Measurements from ENCODE around the gene TNRC18. TPM values are rescaled to one million over a fixed set of nuclear protein-coding genes. Genes with fewer than 3 reads are reported as not detected.
"Not testable (repeated sequence)": the region's sequence is repeated elsewhere in the genome, so short reads cannot be mapped to it uniquely, and the experiment has no call there.

TNRC18 gene
- total and polyA plus RNA-seq, 4 donors, result 2.3 to 37.1 (median 20.4) TPM

- DNase-seq (ENCODE audit: low spot score), result no peak
- Histone ChIP-seq H3K36me3 (ENCODE audit: control insufficient read depth in 4 of 4, insufficient read depth in 3 of 4, low read depth in 1 of 4, low read length in 3 of 4) (no peaks in the 10 kb centered on the region), H3K4me1 (ENCODE audit: control insufficient read depth in 4 of 4, insufficient read depth in 4 of 4, low read length in 3 of 4) (no peaks in the 10 kb centered on the region), H3K9ac (ENCODE audit: low read depth in 1 of 2, low read length in 2 of 2) (no peak overlapping the region), H3K4me3 (ENCODE audit: low read depth in 1 of 3, low read length in 3 of 3) (no peak overlapping the region), H3K27ac (ENCODE audit: low read depth in 1 of 2, low read length in 2 of 2) (no peak overlapping the region), H3K27me3 (ENCODE audit: control insufficient read depth in 4 of 4, insufficient read depth in 4 of 4, low read length in 3 of 4) (no peaks in the 10 kb centered on the region), H3K9me3 (ENCODE audit: control insufficient read depth in 4 of 4, low read length in 3 of 4) (no peaks in the 10 kb centered on the region)
- WGBS, result 76% methylated on average over 20 of the region's 20 CpGs
- TF ChIP-seq MAX (IDR thresholded peaks at IDR 0.05) (no peak), SP1 (IDR thresholded peaks at IDR 0.05) (no peak), RAD21 (IDR thresholded peaks at IDR 0.05) (no peak), HNF4G (IDR thresholded peaks at IDR 0.05) (no peak), FOXA1 (IDR thresholded peaks at IDR 0.05) (no peak), HNF4A (conservative IDR thresholded peaks at IDR 0.05) (no peak), FOXA2 (IDR thresholded peaks at IDR 0.05) (no peak), RXRA (IDR thresholded peaks at IDR 0.05) (no peak), GABPA (IDR thresholded peaks at IDR 0.05 in 1 of 2, conservative IDR thresholded peaks at IDR 0.05 in 1 of 2) (no peak), NR2F2 (IDR thresholded peaks at IDR 0.05) (no peak), EGR1 (IDR thresholded peaks at IDR 0.05; ENCODE audit: low read depth in 2 of 2) (no peak)
- TF ChIP-seq, protein P1, sequence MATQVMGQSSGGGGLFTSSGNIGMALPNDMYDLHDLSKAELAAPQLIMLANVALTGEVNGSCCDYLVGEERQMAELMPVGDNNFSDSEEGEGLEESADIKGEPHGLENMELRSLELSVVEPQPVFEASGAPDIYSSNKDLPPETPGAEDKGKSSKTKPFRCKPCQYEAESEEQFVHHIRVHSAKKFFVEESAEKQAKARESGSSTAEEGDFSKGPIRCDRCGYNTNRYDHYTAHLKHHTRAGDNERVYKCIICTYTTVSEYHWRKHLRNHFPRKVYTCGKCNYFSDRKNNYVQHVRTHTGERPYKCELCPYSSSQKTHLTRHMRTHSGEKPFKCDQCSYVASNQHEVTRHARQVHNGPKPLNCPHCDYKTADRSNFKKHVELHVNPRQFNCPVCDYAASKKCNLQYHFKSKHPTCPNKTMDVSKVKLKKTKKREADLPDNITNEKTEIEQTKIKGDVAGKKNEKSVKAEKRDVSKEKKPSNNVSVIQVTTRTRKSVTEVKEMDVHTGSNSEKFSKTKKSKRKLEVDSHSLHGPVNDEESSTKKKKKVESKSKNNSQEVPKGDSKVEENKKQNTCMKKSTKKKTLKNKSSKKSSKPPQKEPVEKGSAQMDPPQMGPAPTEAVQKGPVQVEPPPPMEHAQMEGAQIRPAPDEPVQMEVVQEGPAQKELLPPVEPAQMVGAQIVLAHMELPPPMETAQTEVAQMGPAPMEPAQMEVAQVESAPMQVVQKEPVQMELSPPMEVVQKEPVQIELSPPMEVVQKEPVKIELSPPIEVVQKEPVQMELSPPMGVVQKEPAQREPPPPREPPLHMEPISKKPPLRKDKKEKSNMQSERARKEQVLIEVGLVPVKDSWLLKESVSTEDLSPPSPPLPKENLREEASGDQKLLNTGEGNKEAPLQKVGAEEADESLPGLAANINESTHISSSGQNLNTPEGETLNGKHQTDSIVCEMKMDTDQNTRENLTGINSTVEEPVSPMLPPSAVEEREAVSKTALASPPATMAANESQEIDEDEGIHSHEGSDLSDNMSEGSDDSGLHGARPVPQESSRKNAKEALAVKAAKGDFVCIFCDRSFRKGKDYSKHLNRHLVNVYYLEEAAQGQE (IDR thresholded peaks at IDR 0.05), result no peak
- TF ChIP-seq, protein P2, sequence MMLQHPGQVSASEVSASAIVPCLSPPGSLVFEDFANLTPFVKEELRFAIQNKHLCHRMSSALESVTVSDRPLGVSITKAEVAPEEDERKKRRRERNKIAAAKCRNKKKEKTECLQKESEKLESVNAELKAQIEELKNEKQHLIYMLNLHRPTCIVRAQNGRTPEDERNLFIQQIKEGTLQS (IDR thresholded peaks at IDR 0.05), result no peak
- TF ChIP-seq, protein P3, sequence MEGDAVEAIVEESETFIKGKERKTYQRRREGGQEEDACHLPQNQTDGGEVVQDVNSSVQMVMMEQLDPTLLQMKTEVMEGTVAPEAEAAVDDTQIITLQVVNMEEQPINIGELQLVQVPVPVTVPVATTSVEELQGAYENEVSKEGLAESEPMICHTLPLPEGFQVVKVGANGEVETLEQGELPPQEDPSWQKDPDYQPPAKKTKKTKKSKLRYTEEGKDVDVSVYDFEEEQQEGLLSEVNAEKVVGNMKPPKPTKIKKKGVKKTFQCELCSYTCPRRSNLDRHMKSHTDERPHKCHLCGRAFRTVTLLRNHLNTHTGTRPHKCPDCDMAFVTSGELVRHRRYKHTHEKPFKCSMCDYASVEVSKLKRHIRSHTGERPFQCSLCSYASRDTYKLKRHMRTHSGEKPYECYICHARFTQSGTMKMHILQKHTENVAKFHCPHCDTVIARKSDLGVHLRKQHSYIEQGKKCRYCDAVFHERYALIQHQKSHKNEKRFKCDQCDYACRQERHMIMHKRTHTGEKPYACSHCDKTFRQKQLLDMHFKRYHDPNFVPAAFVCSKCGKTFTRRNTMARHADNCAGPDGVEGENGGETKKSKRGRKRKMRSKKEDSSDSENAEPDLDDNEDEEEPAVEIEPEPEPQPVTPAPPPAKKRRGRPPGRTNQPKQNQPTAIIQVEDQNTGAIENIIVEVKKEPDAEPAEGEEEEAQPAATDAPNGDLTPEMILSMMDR (IDR thresholded peaks at IDR 0.05; ENCODE audit: low read depth, low read length, missing input control), result no peak
These were observed 157.2 kb downstream of the TNRC18 start for GRCh38 chr7:5266191-5267028.

GRCh38 chr7:5265320-5266190, 158.1 kb downstream of the TNRC18 start:
- WGBS, result 71% methylated on average over 19 of the region's 19 CpGs
- Histone ChIP-seq H3K36me3 (ENCODE audit: control insufficient read depth in 4 of 4, insufficient read depth in 3 of 4, low read depth in 1 of 4, low read length in 3 of 4) (no peaks in the 10 kb centered on the region), H3K4me1 (ENCODE audit: control insufficient read depth in 4 of 4, insufficient read depth in 4 of 4, low read length in 3 of 4) (no peaks in the 10 kb centered on the region)

DNA sequence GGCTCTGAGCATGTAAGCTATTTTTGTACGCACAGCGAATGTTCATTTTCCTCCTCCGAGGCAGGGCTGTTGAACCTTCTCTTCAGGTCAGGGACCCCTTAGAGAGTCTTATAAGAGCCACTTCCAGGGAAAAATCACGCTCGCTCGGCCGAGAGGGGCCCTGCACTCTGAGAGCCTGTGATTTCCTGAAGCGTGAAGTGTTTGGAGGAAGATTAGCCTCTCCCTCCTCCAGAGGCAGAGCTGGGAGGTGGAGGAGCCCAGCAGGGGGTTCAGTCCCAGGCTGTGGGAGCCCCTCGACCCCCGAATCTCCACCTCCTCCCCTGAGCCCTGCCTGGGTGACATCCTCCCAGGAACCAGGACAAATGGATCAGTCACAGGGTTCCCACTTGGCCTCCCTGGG, 160.6 kb downstream of the TNRC18 start:
- H3K27me3 ChIP-seq (ENCODE audit: control insufficient read depth in 4 of 4, insufficient read depth in 4 of 4, low read length in 3 of 4); DNase-seq (ENCODE audit: low spot score); H3K36me3 ChIP-seq (ENCODE audit: control insufficient read depth in 4 of 4, insufficient read depth in 3 of 4, low read depth in 1 of 4, low read length in 3 of 4); H3K9ac ChIP-seq (ENCODE audit: low read depth in 1 of 2, low read length in 2 of 2); H3K27ac ChIP-seq (ENCODE audit: low read depth in 1 of 2, low read length in 2 of 2); H3K4me1 ChIP-seq (ENCODE audit: control insufficient read depth in 4 of 4, insufficient read depth in 4 of 4, low read length in 3 of 4); H3K4me3 ChIP-seq (ENCODE audit: low read depth in 1 of 3, low read length in 3 of 3); H3K9me3 ChIP-seq (ENCODE audit: control insufficient read depth in 4 of 4, low read length in 3 of 4): not testable (repeated sequence)
- 80% methylated on average over 10 of the region's 10 CpGs for WGBS

More at GRCh38 chr7:5265320-5266190, 158.1 kb downstream of the TNRC18 start:
- H3K27me3 ChIP-seq (ENCODE audit: control insufficient read depth in 4 of 4, insufficient read depth in 4 of 4, low read length in 3 of 4), result no peaks in the 10 kb centered on the region
- no peak overlapping the region for H3K27ac ChIP-seq (ENCODE audit: low read depth in 1 of 2, low read length in 2 of 2)
- no peak overlapping the region for H3K9ac ChIP-seq (ENCODE audit: low read depth in 1 of 2, low read length in 2 of 2)
- TF ChIP-seq FOXA1 (IDR thresholded peaks at IDR 0.05) (no peak), NR2F2 (IDR thresholded peaks at IDR 0.05) (no peak), RAD21 (IDR thresholded peaks at IDR 0.05) (no peak), JUND (IDR thresholded peaks at IDR 0.05) (no peak), TAF1 (conservative IDR thresholded peaks at IDR 0.05) (no peak), HNF4G (IDR thresholded peaks at IDR 0.05) (no peak), EGR1 (IDR thresholded peaks at IDR 0.05; ENCODE audit: low read depth in 2 of 2) (no peak), HNF4A (conservative IDR thresholded peaks at IDR 0.05) (no peak), MAX (IDR thresholded peaks at IDR 0.05) (no peak)
- H3K9me3 ChIP-seq (ENCODE audit: control insufficient read depth in 4 of 4, low read length in 3 of 4), result no peaks in the 10 kb centered on the region
- no peak overlapping the region for H3K4me3 ChIP-seq (ENCODE audit: low read depth in 1 of 3, low read length in 3 of 3)
- no peak for DNase-seq (ENCODE audit: low spot score)

Data from liver (tissue), 9 donors.